Fibroblast of pulmonary artery (primary cell): Measurements from ENCODE around the gene BMPR2.

Experiments used
- DNase-seq: peaks from one replicate; pipeline ENCODE4 v3.0.0-alpha.2; 2010; ENCODE audit warnings: low read depth
- H3K4me3 ChIP-seq: replicated peaks from 2 replicates; pipeline ENCODE4 v1.5.1; 2011; ENCODE audit warnings: low read depth, mild to moderate bottlenecking, control low read depth, low read length, moderate library complexity
- TF ChIP-seq, protein P1 (sequence below): IDR thresholded peaks from 2 replicates; pipeline ENCODE4 v1.5.1; 2011; ENCODE audit warnings: mild to moderate bottlenecking, control low read depth, low read length, inconsistent platforms; ENCODE audit errors: missing control alignments

BMPR2 gene

DNA sequence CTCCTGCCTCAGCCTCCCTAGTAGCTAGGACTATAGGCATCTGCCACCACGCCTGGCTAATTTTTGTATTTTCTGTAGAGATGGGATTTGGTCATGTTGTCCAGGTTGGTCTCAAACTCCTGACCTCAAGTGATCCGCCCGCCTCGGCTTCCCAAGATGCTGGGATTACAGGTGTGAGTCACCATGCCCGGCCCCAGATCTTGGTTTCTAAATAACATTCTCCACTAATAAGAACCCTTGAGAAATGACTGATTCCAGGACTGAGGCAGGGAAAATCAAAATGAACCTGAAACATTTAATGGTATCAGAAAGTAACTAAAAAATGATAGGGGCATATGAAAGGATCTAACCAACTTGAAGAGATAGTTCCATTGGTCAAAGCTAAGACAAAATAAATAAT lies 34.0 kb downstream of the BMPR2 start:
- DNase-seq, result no peak
- TF ChIP-seq, protein P1, sequence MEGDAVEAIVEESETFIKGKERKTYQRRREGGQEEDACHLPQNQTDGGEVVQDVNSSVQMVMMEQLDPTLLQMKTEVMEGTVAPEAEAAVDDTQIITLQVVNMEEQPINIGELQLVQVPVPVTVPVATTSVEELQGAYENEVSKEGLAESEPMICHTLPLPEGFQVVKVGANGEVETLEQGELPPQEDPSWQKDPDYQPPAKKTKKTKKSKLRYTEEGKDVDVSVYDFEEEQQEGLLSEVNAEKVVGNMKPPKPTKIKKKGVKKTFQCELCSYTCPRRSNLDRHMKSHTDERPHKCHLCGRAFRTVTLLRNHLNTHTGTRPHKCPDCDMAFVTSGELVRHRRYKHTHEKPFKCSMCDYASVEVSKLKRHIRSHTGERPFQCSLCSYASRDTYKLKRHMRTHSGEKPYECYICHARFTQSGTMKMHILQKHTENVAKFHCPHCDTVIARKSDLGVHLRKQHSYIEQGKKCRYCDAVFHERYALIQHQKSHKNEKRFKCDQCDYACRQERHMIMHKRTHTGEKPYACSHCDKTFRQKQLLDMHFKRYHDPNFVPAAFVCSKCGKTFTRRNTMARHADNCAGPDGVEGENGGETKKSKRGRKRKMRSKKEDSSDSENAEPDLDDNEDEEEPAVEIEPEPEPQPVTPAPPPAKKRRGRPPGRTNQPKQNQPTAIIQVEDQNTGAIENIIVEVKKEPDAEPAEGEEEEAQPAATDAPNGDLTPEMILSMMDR, result no peak
- no peak overlapping the region for H3K4me3 ChIP-seq

DNA sequence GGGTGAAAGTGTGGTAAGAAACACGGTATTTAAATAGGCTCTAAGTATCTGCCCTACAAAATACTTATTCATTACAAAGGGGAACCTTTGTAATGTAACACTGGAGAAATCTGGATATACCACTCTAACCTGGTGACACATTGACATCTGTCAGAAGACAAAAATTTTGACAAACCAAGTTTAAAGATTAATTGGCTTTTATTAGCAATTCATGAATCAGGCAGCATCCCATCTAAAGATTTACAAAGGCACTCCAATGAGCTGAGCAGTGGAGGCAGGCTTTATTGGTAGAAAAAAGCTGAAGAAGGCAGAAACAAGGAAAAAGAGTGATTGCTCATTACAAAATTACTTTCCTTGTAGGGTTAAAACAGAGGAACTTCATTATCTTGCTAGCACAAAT lies 35.0 kb downstream of the BMPR2 start:
- H3K4me3 ChIP-seq, result no peak overlapping the region
- TF ChIP-seq, protein P1, result no peak
- DNase-seq, result no peak

DNA sequence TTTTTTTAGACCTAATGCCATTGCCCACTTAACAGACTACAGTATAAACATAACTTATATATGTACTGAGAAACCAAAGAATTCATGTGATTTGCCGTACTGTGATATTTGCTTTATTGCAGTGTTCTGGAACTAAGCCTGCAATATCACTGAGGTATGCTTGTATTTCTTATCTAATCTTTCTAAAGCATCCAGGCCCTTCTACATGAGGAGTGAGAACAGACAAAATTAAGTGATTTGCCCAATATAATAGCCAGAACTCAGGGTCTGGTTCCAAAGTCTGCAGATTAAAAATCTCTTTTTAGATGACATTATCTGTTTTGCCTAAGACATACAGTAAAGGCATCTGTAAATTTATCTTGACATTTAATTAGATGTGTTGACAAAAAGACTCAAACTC lies 41.9 kb downstream of the BMPR2 start:
- no peak for DNase-seq
- no peak overlapping the region for H3K4me3 ChIP-seq
- TF ChIP-seq, protein P1, result no peak

DNA sequence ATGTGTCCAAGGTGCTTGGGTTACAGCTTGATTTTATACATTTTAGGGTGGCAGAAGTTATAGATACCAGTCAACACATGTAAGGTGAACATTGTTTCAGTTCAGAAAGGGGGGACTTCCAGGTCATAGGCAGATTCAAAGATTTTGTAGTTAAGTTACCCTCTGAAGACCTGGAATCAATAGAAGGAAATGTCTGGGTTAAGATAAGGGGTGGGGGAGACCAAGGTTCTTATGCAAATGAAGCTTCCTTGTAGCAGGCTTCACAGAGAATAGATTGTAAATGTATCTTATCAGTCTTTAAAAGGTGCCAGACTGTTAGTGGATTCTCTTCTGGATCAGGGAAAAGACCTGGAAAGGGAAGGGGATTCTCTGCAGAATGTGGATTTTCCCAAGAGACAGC lies 42.4 kb downstream of the BMPR2 start:
- no peak for DNase-seq
- no peak overlapping the region for H3K4me3 ChIP-seq
- TF ChIP-seq, protein P1, result no peak

DNA sequence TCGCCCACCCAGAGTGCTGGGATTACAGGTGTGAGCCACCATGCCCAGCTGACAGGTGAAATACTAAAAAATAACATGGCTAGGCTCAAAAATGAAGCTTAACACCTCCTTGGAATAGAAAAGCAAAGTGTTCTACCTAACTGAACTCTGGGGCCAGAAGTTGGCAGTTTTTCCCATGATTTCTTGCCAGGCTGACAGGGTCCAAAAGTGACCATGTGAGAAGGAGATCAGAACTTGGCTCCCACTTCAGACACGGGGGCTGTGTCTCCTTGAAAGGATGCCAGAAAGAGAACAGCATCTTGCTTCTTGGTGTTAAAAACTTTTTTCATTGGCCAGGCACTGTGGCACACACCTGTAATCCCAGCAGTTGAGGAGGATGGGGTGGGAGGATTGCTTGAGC lies 47.0 kb downstream of the BMPR2 start:
- DNase-seq, result peak; percentile 40
- TF ChIP-seq, protein P1, result no peak

DNA sequence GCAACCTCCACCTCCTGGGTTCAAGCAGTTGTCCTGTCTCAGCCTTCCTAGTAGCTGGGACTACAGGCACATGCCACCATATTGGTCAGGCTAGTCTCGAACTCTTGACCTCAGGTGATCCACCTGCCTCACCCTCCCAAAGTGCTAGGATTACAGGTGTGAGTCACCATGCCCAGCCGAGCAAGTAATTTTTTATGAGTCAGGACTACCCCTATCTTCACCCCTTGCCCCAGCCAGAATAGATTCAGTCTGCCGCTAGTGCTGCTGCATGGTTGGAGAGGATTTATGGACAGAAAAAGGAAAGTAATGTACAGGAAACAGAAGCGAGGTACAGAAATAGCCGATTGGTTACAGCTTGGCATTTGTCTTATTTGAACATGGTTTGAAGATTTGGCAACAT lies 48.9 kb downstream of the BMPR2 start:
- no peak for DNase-seq
- TF ChIP-seq, protein P1, result no peak
- H3K4me3 ChIP-seq, result no peak overlapping the region

More for the DNA sequence above, 47.0 kb downstream of the BMPR2 start:
- H3K4me3 ChIP-seq, result no peak overlapping the region

DNA sequence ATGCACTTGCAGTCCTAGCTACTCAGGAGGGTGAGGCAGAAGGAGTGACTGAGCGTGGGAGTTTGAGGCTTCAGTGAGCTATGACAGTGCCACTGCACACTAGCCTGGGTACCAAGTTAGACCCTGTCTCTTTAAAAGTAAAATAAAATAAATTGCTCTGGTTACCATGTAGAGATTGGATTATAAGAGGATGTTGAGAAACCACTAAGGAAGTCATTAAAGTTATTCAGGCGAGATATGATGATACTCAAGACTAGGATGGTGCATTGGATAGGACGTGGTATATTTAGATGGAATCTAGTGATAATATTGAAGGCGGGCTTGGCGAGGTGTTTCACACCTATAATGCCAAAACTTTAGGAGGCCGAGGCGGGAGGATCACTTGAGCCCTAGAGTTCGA lies 50.6 kb downstream of the BMPR2 start:
- no peak overlapping the region for H3K4me3 ChIP-seq
- TF ChIP-seq, protein P1, result no peak
- no peak for DNase-seq
